T-cell (primary cell): ENCODE measurements around the gene RAD51. TPM values are rescaled to one million over a fixed set of nuclear protein-coding genes. Genes with fewer than 3 reads are reported as not detected.

Experiments
- ATAC-seq, 4 experiments: fragments of 200-7000 bp in 3 of 4; fragments of 150-1000 bp in 1 of 4; cut with Tn5 transposase; replicated peaks in 1 of 4; 1 replicate in 3 of 4; 2 replicates in 1 of 4; pipeline ENCODE4 v1.10.0; 2021; ENCODE audit warnings: moderate library complexity in 3 of 4, mild to moderate bottlenecking in 2 of 4, moderate number of reproducible peaks in 1 of 4
- CTCF ChIA-PET, 2 donors: fragments of 300-600 bp; sonication (Branson Sonifier 250); formaldehyde crosslinking; loops; one replicate each; lab custom pipeline; 2022; ENCODE audit warnings: antibody characterized with exemption in 2 of 2; lab: Charles Lee
- POLR2A ChIA-PET, 2 donors: fragments of 300-600 bp; sonication (Branson Sonifier 250); formaldehyde crosslinking; loops; one replicate each; lab custom pipeline; 2022; ENCODE audit warnings: antibody characterized with exemption in 2 of 2; lab: Charles Lee
- DNase-seq, 35 experiments: peaks; one replicate each; pipeline versions ENCODE4 v3.0.0 to v3.0.0-alpha.2; 2013 to 2023
- H3K27ac ChIP-seq: one replicate; pipeline ENCODE4 v1.5.1; 2013; ENCODE audit warnings: low read length
- H3K27me3 ChIP-seq, 2 experiments: replicated peaks in 1 of 2; 1 replicate in 1 of 2; 2 replicates in 1 of 2; pipeline versions ENCODE4 v1.6.1 to v1.7.0; 2013; ENCODE audit warnings: low read length in 1 of 2, mixed read lengths in 1 of 2; ENCODE audit not compliant: control insufficient read depth in 2 of 2, insufficient read depth in 2 of 2; ENCODE audit errors: extremely low read depth in 1 of 2
- H3K36me3 ChIP-seq, 2 donors: 1 replicate in 1 of 2; 2 replicates in 1 of 2; pipeline versions ENCODE4 v1.6.1 to v1.7.0; 2013; ENCODE audit warnings: low read length in 1 of 2; ENCODE audit not compliant: control insufficient read depth in 2 of 2, insufficient read depth in 1 of 2; ENCODE audit errors: extremely low read depth in 1 of 2
- H3K4me1 ChIP-seq, 2 experiments: 1 replicate in 1 of 2; 2 replicates in 1 of 2; pipeline versions ENCODE4 v1.6.1 to v1.7.0; 2013; ENCODE audit warnings: low read length in 2 of 2, mixed read lengths in 1 of 2; ENCODE audit not compliant: insufficient read depth in 2 of 2, control insufficient read depth in 1 of 2; ENCODE audit errors: extremely low read depth in 1 of 2
- H3K4me3 ChIP-seq, 2 donors: 1 replicate in 1 of 2; 2 replicates in 1 of 2; pipeline versions ENCODE4 v1.5.1 to v1.7.0; 2013; ENCODE audit warnings: mild to moderate bottlenecking in 2 of 2, low read length in 1 of 2, moderate library complexity in 1 of 2; ENCODE audit not compliant: control insufficient read depth in 1 of 2; ENCODE audit errors: extremely low read depth in 1 of 2
- H3K9me3 ChIP-seq: 2 replicates; pipeline ENCODE4 v1.7.0; 2013
- H3K27ac Mint-ChIP-seq, 2 donors: one replicate each; pipeline ENCODE4 v1.8.0; 2020 to 2021; ENCODE audit warnings: mild to moderate bottlenecking in 2 of 2, mixed read lengths in 2 of 2
- H3K27me3 Mint-ChIP-seq, 2 donors: one replicate each; pipeline ENCODE4 v1.8.0; 2021 to 2022; ENCODE audit warnings: mixed read lengths in 2 of 2
- H3K36me3 Mint-ChIP-seq: one replicate; pipeline ENCODE4 v1.8.0; 2021; ENCODE audit warnings: mixed read lengths
- H3K4me1 Mint-ChIP-seq, 3 donors: one replicate each; pipeline ENCODE4 v1.8.0; 2020 to 2022; ENCODE audit warnings: mixed read lengths in 3 of 3, mild to moderate bottlenecking in 1 of 3
- H3K4me3 Mint-ChIP-seq, 3 donors: one replicate each; pipeline ENCODE4 v1.8.0; 2020 to 2022; ENCODE audit warnings: mild to moderate bottlenecking in 3 of 3, mixed read lengths in 3 of 3, moderate library complexity in 3 of 3
- H3K9me3 Mint-ChIP-seq, 3 donors: one replicate each; pipeline ENCODE4 v1.8.0; 2020 to 2022; ENCODE audit warnings: mixed read lengths in 3 of 3
- whole genome bisulfite sequencing: methylation state at CpG from one replicate; pipeline ENCODE4 v1.1.5; 2013; ENCODE audit warnings: missing lambda C conversion rate; ENCODE audit not compliant: insufficient coverage; 5-methylcytosine and 5-hydroxymethylcytosine counted together
- total RNA-seq, 35 experiments: library from RNA in 6 of 35; stranded (reverse) in 6 of 35; fragments of 120-200 nt in 1 of 35; gene quantifications; one replicate each; pipeline versions ENCODE4 v1.2.1 to v1.2.4 and lab custom pipeline; 2013 to 2026

Gene RAD51
- total RNA-seq, 5 donors from 2014 or later (not counting 1 experiment from before 2014, with no cell fraction given), result 0.85 to 2.5 (median 1.2) TPM

GRCh38 chr15:40691737-40692136 lies 3.2 kb upstream of the RAD51 start:
- ChIA-PET POLR2A (interaction anchor here in 1 of 2 donors (0.6 kb wide), 1 partner anchor 205 kb away, joined by 3 read pairs; no protein-coding TSS in a partner anchor), CTCF (no interaction called here)
- Mint-ChIP-seq H3K4me1 (peaks cover 19 to 26% (median 23%) of the 10 kb centered on the region in 3 donors), H3K4me3 (no peak overlapping the region), H3K9me3 (no peaks in the 10 kb centered on the region), H3K27me3 (no peaks in the 10 kb centered on the region), H3K36me3 (peaks cover 7% of the 10 kb centered on the region), H3K27ac (peak overlapping the region in 1 of 2 donors; percentile 49)
- Histone ChIP-seq H3K4me3 (no peak overlapping the region), H3K4me1 (peaks cover 9 to 23% of the 10 kb centered on the region in 2 experiments), H3K27ac (no peak overlapping the region), H3K36me3 (peaks cover 0 to 10% of the 10 kb centered on the region in 2 donors), H3K27me3 (no peaks in the 10 kb centered on the region), H3K9me3 (no peaks in the 10 kb centered on the region)
- ATAC-seq (no peak), DNase-seq (no peak)
- WGBS, result 96% methylated on average over 3 of the region's 4 CpGs

- Mint-ChIP-seq H3K36me3 (peaks cover 7% of the 10 kb centered on the region), H3K9me3 (no peaks in the 10 kb centered on the region), H3K4me1 (peaks cover 19 to 27% (median 23%) of the 10 kb centered on the region in 3 donors), H3K27ac (peak overlapping the region; percentile 96 to 100), H3K27me3 (no peaks in the 10 kb centered on the region), H3K4me3 (peak overlapping the region; percentile 98 to 100 (median 99))
- Histone ChIP-seq H3K27me3 (no peaks in the 10 kb centered on the region), H3K9me3 (no peaks in the 10 kb centered on the region), H3K27ac (peak overlapping the region; percentile 99), H3K36me3 (peaks cover 0 to 10% of the 10 kb centered on the region in 2 donors), H3K4me3 (peak overlapping the region; percentile 96 to 97), H3K4me1 (peaks cover 9 to 23% of the 10 kb centered on the region in 2 experiments)
- DNase-seq (peak in 3 of 35 experiments; percentile 2 to 14 (median 12)), ATAC-seq (no peak)
- ChIA-PET CTCF (interaction anchor here (0.5 to 2.5 kb wide), 13 partner anchors 14 to 202 kb away, joined by 3 to 18 read pairs (median 5); partner anchors contain the start of genes CCDC32 (in 1 of the 2), RPUSD2 (in 1 of the 2) and VPS18 (in 1 of the 2)), POLR2A (interaction anchor here (0.5 to 1.7 kb wide), 6 partner anchors 15 to 182 kb away, joined by 3 to 15 read pairs (median 6); partner anchors contain the start of genes RPUSD2 (in 1 of the 2) and ZFYVE19 (in 1 of the 2))
- WGBS, result 20% methylated on average over 31 of the region's 31 CpGs
Observed at GRCh38 chr15:40693904-40694687, 878 bp upstream of the RAD51 start.

DNA sequence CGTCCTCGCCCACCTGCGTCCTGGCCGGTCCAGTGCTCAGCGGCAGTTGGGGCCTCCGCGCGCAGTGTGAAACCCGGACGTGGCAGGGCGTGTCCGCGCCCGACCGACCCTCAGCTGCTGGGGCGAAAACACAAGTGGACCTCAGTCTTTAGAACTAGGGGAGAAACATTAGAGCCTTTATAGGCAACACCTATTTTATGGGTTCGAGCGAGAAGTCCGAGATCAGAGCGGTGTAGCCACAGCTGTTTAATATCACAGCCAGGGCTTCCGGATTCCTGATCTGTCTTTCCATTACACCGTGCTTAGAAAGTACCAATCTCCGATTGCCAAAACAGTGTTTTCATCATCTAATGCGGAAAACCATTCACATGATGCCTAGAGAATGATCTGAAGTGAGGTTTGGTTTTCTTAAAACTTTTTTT lies 506 bp downstream of the RAD51 start:
- ChIA-PET CTCF (interaction anchor here in 1 of 2 donors (0.6 to 2.5 kb wide), 8 partner anchors 16 to 200 kb away, joined by 3 to 18 read pairs (median 6); partner anchors contain the start of genes CCDC32, RPUSD2 and VPS18), POLR2A (interaction anchor here in 1 of 2 donors (0.6 to 1.7 kb wide), 4 partner anchors 48 to 241 kb away, joined by 3 to 7 read pairs (median 5); partner anchors contain the start of genes CCDC32 and RPUSD2)
- H3K9me3 Mint-ChIP-seq, result no peaks in the 10 kb centered on the region
- DNase-seq (peak in 2 of 35 experiments; percentile 10 to 38), ATAC-seq (peak in 2 of 4 experiments; percentile 1 to 14)
- H3K36me3 ChIP-seq, result peaks cover 0 to 10% of the 10 kb centered on the region in 2 donors
- no peak overlapping the region for H3K27ac ChIP-seq
- H3K36me3 Mint-ChIP-seq, result peaks cover 3% of the 10 kb centered on the region
- peaks cover 19 to 27% (median 23%) of the 10 kb centered on the region in 3 donors for H3K4me1 Mint-ChIP-seq
- H3K9me3 ChIP-seq, result no peaks in the 10 kb centered on the region
- H3K27me3 Mint-ChIP-seq, result no peaks in the 10 kb centered on the region
- WGBS, result 0% methylated on average over 20 of the region's 24 CpGs
- peak overlapping the region; percentile 96 to 97 for H3K4me3 ChIP-seq
- H3K27me3 ChIP-seq, result no peaks in the 10 kb centered on the region
- H3K4me3 Mint-ChIP-seq, result peak overlapping the region; percentile 98 to 100 (median 99)
- H3K27ac Mint-ChIP-seq, result peak overlapping the region in 1 of 2 donors; percentile 76
- peaks cover 9 to 23% of the 10 kb centered on the region in 2 experiments for H3K4me1 ChIP-seq

DNA sequence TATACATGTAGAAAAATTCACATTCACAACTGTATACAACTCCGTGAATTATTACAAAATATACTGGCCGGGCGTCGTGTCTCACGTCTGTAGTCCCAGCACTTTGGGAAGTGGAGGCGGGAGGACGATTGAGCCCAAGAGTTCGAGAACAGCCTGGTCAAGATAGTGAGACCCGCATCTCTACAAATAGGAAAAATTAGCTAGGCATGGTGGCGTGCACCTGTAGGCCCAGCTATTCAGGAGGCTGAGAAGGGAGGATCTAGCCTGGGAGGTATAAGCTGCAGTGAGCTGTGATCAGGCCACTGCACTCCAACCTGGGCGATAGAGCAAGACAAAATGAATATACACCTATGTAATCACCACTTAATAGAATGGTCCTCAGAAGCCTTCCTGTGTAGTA lies 1.3 kb downstream of the RAD51 start:
- DNase-seq, result no peak
- peak overlapping the region; percentile 98 to 100 (median 99) for H3K4me3 Mint-ChIP-seq
- no peaks in the 10 kb centered on the region for H3K9me3 Mint-ChIP-seq
- Histone ChIP-seq H3K4me3 (no peak overlapping the region), H3K27ac (no peak overlapping the region), H3K27me3 (no peaks in the 10 kb centered on the region), H3K4me1 (peaks cover 9 to 23% of the 10 kb centered on the region in 2 experiments), H3K9me3 (no peaks in the 10 kb centered on the region), H3K36me3 (peaks cover 0 to 10% of the 10 kb centered on the region in 2 donors)
- ChIA-PET POLR2A (interaction anchor here in 1 of 2 donors (0.6 kb wide), 1 partner anchor 1283 kb away, joined by 3 read pairs; no protein-coding TSS in a partner anchor), CTCF (interaction anchor here in 1 of 2 donors (2.5 kb wide), 1 partner anchor 131 kb away, joined by 11 read pairs; the partner anchor contains the start of gene CCDC32)
- no peaks in the 10 kb centered on the region for H3K27me3 Mint-ChIP-seq
- WGBS, result 78% methylated on average over 7 of the region's 11 CpGs
- ATAC-seq, result no peak
- peaks cover 3% of the 10 kb centered on the region for H3K36me3 Mint-ChIP-seq
- H3K4me1 Mint-ChIP-seq, result peaks cover 19 to 27% (median 23%) of the 10 kb centered on the region in 3 donors
- no peak overlapping the region for H3K27ac Mint-ChIP-seq

DNA sequence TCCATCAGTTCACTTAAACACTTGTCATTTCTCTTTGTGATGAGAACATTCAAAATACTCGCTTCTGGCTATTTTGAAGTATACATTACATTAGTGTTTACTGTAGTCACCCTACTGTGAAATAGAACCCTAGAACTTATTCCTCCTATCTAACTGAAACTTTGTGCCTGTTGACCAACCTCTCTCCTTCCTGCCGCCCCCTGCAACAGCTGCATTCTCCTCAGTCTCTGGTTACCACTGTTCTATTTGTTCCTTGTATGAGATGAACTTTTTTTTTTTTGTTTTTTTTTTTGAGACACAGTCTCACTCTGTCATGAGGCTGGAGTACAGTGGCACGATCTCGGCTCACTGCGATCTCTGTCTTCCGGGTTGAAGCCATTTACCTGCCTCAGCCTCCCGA lies 2.9 kb downstream of the RAD51 start:
- Mint-ChIP-seq H3K4me1 (peaks cover 19 to 23% (median 21%) of the 10 kb centered on the region in 3 donors), H3K9me3 (no peaks in the 10 kb centered on the region), H3K4me3 (peak overlapping the region in 1 of 3 donors; percentile 37), H3K36me3 (peaks cover 3% of the 10 kb centered on the region), H3K27ac (no peak overlapping the region), H3K27me3 (no peaks in the 10 kb centered on the region)
- Histone ChIP-seq H3K27ac (no peak overlapping the region), H3K4me3 (no peak overlapping the region), H3K36me3 (no peaks in the 10 kb centered on the region), H3K9me3 (no peaks in the 10 kb centered on the region), H3K4me1 (peaks cover 9 to 23% of the 10 kb centered on the region in 2 experiments), H3K27me3 (no peaks in the 10 kb centered on the region)
- ChIA-PET CTCF (interaction anchor here (0.7 to 1.0 kb wide), 2 partner anchors 54 to 160 kb away, joined by 3 to 5 read pairs; no protein-coding TSS in a partner anchor), POLR2A (interaction anchor here in 1 of 2 donors (0.7 kb wide), 1 partner anchor 47 kb away, joined by 5 read pairs; no protein-coding TSS in a partner anchor)
- DNase-seq, result no peak
- ATAC-seq, result no peak
- WGBS, result no CpG with 5 or more reads among the region's 7 CpGs

DNA sequence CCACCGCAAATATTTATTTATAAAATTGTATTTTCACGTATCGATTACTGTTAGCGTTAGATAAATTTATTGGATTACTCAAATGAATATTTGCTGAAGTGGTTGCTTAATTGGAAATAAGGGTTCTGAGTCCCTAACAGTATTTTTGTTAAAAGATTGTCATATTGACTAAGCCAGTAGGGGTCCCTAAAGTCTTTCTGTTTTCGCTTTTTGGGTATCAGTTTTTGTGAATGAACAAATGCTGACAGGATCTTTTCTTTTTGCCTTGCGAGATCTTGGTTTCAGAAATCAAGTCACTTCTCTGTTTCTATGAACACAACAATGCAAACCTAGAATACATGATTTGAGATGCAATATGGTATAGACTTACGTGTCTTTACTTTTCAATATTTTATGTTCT lies 7.1 kb downstream of the RAD51 start:
- WGBS, result 90% methylated on average over 2 of the region's 7 CpGs
- Histone ChIP-seq H3K9me3 (no peaks in the 10 kb centered on the region), H3K27ac (no peak overlapping the region), H3K4me1 (no peaks in the 10 kb centered on the region), H3K27me3 (no peaks in the 10 kb centered on the region), H3K36me3 (no peaks in the 10 kb centered on the region), H3K4me3 (no peak overlapping the region)
- ChIA-PET CTCF (interaction anchor here in 1 of 2 donors (0.7 to 1.5 kb wide), 2 partner anchors 42 to 75 kb away, joined by 6 to 7 read pairs; no protein-coding TSS in a partner anchor), POLR2A (interaction anchor here in 1 of 2 donors (0.7 kb wide), 1 partner anchor 109 kb away, joined by 11 read pairs; no protein-coding TSS in a partner anchor)
- H3K27me3 Mint-ChIP-seq, result no peaks in the 10 kb centered on the region
- H3K9me3 Mint-ChIP-seq, result no peaks in the 10 kb centered on the region
- no peaks in the 10 kb centered on the region for H3K36me3 Mint-ChIP-seq
- H3K4me1 Mint-ChIP-seq, result no peaks in the 10 kb centered on the region
- no peak for ATAC-seq
- DNase-seq, result peak in 1 of 35 experiments; percentile 49
- no peak overlapping the region for H3K4me3 Mint-ChIP-seq
- H3K27ac Mint-ChIP-seq, result no peak overlapping the region
